NCI-H2227 treated with DMSO at 0.1 percent for 48 hours (cell line): ENCODE data around the gene KRTAP22-2.

Source experiments
- DNase-seq: peaks from one replicate; lab custom pipeline; 2025; lab: John Stamatoyannopoulos, UW

KRTAP22-2 gene

GRCh38 chr21:30563072-30563471 lies 27.1 kb downstream of the KRTAP22-2 start:
- DNase-seq: no peak

DNA sequence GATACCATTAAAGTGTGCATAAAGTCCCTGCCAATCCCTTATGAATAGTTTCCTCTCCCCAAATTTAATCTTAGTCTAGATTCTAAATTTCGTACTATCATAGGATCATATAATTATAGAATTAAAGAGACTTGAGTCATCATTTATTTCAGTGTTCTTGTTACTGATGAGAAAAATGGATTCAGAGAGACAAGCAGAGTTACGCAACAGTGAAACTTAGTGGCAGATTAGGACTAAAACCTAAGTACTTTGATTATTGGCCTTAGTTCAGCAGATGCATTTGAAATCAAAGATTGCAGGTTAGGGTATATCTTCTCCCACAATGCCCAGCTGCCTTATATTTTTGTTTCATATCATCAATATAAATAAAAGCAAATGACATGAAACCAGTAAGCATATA lies 28.2 kb downstream of the KRTAP22-2 start:
- DNase-seq: no peak

DNA sequence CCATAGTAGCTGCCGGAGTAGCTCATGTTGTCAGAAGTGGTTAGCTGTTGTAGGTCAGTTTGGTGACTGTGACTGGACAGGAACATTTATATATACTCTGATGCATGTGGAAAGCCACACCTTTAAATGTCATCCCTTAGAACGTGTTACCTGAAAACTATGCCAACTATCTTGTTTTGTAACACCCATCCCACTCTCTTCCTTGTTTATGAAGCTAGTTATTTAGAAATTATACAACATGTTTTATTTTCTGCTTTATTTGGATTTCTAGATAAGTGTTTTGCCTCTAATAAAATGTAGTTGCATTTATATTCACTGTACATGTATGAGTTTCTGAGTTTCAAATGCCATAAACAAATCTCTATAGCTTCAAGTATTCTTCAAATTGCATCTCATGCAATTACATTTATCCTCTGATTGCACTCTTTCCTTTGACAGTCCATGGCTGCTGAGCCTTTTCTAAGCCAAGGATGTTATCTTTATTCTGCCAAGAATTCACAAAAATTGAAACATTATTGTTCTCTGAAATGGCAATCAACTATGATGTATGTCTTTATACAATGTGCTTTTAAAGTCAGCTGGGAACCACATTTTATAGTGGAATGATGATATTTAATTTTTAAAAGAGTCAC lies 28.8 kb downstream of the KRTAP22-2 start, which contains the start of gene KRTAP19-7:
Gene KRTAP19-7 (minus strand): TSS at position 51 of the 632 bp plus-strand sequence. CDS start 25 bp downstream, at position 26.
- DNase-seq: no peak

GRCh38 chr21:30555095-30555494 lies 35.1 kb downstream of the KRTAP22-2 start:
- DNase-seq: no peak

DNA sequence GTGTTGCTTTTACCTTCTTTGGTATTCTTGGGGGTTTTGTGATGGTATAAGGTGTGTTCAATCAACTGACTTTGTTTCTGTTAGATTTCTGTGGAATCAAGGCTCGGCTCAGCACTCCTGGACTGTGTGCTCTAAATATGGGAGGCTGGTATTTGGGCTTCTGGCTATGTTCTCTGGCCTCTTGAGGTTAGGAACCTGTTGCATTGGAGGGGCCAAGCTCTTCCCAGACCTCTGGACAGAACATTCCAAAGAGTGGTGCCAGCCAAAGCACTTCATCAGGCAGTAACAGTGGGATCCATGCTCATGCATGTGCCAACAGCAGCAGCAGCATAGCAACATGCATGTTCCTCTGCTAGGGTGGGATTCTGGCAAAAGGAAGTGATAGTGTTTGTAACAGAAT lies 37.4 kb downstream of the KRTAP22-2 start:
- DNase-seq: no peak

DNA sequence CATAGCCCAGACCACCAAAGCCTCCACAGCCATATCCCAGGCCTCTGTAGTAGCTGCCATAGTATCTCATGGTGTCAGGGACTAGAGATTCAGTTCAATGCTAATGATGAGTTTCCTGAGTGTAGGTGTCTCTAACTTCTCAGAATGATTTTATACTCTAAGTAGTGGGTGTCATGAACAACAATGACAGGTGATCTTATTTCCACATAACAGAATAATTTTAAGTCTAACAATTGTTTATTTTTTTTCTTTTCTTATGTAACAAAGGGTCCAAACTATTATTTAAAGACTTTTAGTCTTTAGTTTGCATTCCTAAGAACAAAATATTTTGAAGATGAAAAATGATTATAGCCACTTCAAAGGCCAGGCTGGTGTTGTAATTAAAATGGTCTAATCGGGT lies 48.4 kb downstream of the KRTAP22-2 start, which contains the start of gene KRTAP19-6:
Gene KRTAP19-6 (minus strand): TSS at position 101 of the 400 bp plus-strand sequence. CDS start 31 bp downstream, at position 70.
- DNase-seq: no peak
